ENCODE results near the gene METTL24.
A peak's percentile ranks its signal among the peaks of the same experiment; 100 is the strongest.
"Not testable (repeated sequence)": the region's sequence is repeated elsewhere in the genome, so short reads cannot be mapped to it uniquely, and the experiment has no call there.

The METTL24 gene

GRCh38 chr6:110265273-110265672, 92.9 kb downstream of the METTL24 start:
- DNase-seq (ENCODE audit: low spot score): no peak

DNA sequence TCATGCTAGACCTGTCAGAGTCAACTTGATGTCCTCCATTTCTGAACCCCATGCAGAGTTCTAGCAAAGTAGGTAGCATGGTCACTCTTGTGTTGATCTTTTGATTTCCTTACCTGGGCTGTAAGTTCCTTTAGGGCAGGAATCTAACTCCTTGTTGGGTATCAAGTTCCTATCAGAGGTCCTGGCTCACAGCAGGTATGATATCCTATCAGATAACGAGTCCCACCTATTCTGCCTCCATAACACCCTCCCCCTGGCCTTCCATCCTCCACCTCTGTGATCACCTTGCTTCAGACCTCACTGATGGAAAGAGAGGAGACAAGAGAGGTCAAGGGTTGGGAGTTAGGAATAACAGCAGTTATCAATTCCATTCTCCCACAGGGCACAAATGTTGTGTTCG, 101.8 kb downstream of the METTL24 start:
- no peak for DNase-seq (ENCODE audit: low spot score)

DNA sequence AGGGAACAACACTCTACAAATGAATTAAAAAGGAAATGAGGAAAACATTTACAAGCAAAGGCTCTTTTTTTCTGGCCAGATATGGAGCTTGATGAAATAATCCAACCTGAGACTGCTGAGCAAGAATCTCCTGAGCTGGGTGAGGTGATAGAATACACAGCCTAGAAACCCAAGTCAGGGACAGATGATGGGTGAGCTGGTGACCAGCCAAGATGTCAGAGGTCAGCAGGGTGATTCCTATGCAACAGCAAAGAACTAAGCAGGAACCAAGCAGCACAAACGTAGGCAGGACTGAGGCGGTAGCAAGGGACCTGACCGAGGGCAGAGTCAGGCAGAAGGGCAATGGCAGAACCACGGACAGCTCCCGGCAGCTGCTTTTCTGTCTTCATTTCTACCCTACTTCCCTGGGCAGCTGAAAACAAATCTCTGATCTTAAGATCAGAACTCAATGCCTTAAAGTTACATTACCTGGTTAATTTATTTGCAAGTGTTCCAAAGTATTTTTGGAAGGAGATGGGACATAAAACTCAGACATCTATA, 102.9 kb downstream of the METTL24 start:
- peak; percentile 14 for DNase-seq (ENCODE audit: low spot score)

DNA sequence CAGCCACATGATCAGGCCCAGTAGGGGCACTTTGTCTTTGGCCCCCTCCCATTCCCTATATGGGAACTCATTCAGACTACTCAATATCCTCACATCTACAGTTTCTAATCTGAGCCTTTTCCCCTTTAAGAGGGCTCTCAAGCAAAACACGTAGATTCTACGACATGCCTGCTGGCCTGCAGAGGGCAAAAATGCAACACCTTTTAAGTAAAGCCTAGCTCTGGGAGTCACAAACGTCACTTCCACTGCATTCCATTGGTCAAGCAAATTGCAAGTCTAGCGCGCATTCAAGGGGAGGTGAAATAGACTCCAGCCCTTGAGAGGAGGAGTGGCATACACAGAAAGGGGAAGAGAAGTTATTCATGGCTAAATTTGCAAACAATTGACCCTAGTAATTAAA, 107.3 kb downstream of the METTL24 start:
- DNase-seq (ENCODE audit: low spot score): no peak

GRCh38 chr6:110250058-110250457, 108.1 kb downstream of the METTL24 start:
- no peak for DNase-seq (ENCODE audit: low spot score)

DNA sequence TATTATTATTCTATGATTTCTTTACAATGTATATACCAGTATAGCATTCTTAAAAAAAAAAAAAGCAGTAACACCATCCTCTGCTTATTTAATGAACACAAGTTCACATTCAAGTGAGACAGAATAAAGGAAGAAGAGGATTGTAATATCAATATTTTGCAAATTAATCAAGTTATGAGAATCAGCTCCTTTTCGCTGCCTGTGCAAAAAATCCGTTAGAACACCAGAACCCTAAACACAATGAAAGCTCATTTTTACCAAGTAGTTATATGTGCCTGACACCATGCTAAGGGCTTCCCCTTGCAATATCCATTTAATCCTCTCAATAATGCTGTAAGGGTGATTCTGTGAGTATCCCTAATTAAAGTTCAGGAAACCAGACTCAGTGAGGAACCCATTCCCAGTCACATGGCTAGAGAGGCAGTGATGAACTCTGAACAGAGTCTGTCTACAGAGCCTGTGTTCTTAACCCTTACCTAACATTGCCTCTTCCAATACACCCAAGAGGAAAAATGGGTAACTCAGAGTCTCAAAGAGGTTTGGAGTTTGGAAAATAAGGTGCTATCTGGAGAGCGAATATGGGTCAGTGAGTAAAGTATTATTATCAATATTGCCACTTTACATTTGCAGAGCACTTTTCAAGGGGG, 111.1 kb downstream of the METTL24 start:
- DNase-seq (ENCODE audit: low spot score): no peak

DNA sequence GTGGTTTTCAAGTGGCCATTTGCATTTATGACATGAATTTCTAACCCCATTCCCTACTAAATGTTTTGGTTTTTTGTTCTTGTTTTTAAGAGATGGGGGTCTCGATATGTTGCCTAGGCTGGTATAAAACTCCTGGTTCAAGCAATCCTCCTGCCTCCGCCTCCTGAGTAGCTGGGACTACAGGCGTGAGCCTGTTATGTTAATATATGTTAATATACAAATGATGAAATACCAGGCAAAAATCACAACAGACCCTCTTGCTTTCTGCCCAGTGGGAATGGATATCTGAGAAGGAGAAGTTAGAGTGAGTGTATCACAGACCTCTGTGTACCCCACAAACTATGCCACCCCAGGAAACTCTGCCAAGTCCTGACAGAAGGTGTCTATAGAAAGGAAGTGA, 111.8 kb downstream of the METTL24 start:
- no peak for DNase-seq (ENCODE audit: low spot score)

DNA sequence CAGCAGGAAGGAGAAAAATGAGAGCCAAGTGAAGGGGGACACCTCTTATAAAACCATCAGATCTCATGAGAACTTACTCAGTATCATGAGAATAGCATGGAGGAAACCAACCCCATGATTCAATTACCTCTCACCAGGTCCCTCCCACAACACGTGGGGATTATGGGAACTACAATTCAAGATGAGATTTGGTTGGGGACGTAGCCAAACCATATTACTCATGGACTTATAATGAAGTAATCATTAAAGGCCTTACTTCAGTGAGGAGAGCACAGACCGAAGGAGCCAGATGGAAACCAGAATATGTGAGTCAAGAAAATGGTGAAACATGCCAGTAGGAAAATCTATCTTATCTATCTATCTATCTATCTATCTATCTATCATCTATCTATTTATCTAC, 113.5 kb downstream of the METTL24 start:
- not testable (repeated sequence) for DNase-seq (ENCODE audit: low spot score)

GRCh38 chr6:110239526-110240274, 118.4 kb downstream of the METTL24 start:
- DNase-seq (ENCODE audit: low spot score): no peak

DNA sequence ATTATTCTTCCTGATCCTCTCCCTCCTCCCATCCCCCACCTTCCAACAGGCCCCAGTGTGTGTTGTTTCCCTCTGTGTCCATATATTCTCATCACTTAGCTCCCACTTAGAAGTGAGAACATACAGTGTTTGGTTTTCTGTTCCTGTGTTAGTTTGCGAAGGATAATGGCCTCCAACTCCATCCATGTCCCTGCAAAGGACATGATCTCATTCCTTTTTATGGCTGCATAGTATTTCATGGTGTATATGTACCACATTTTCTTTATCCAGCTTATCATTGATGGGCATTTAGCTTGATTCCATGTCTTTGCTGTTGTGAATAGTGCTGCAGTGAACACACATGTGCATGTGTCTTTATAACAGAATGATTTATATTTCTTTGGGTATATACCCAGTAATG, 122.1 kb downstream of the METTL24 start:
- not testable (repeated sequence) for DNase-seq (ENCODE audit: low spot score)

GRCh38 chr6:110233770-110234374, 124.3 kb downstream of the METTL24 start:
- DNase-seq (ENCODE audit: low spot score): no peak

- DNase-seq (ENCODE audit: low spot score): no peak
These were observed 125.7 kb downstream of the METTL24 start for GRCh38 chr6:110232450-110232849.

DNA sequence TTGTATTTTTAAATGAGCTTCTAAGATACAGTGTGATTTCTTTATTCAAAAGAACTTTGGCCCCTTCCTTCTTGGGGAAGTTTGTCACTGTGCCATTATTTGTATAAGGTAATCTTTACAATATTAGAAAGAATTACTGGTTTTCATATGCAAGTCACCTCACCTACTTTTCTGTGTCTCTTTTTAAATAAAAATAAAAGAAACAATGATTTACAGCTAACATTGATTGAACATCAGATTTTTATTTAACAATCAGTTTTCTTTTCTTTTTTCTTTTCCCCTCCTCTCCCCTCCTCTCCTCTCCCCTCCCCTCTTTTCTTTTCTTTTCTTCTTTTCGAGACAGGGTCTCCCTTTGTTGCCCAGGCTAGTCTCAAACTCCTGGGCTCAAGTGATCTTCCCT, 131.9 kb downstream of the METTL24 start:
- DNase-seq (ENCODE audit: low spot score): no peak

GRCh38 chr6:110221738-110222137, 136.4 kb downstream of the METTL24 start:
- no peak for DNase-seq (ENCODE audit: low spot score)

DNA sequence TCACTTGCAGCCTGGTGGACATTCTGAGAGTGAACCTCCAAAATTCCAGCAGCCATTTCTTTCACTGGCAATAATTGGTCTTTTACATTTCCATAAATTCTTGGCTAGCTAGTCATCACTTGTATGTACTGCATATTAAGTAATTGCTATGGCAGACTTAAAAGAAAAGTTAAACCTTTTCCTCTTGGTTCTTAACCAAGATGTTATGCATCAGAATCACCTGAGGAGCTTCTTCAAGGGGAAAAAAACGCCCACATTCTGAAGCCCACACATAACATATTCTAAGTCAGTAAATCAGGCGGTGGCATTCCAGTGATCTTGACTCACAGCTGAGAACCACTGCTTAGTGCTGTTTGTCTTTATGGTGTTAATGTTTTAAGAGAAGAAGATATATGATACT, 140.9 kb downstream of the METTL24 start:
- DNase-seq (ENCODE audit: low spot score): no peak

DNA sequence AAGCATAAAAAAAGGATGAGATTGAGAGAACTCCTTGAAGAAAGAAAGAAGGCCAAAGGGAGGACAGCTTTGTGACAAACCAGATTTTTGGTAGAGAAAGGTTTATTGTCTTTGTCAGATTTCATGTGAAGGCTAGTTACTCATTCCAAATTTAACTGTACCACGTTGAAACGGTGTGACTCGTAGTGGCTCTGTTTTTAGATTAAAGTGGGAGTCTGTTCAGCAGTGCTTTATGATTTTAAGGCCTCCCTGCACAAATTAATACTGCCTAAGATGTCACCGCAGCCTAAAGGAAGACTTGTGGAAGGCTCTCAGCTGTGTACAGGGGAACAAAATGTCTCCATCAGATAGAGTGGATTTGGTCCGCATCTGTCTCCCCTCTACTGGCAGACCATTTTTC, 142.0 kb downstream of the METTL24 start:
- no peak for DNase-seq (ENCODE audit: low spot score)

GRCh38 chr6:110214338-110214737, 143.8 kb downstream of the METTL24 start:
- DNase-seq (ENCODE audit: low spot score): no peak

GRCh38 chr6:110211753-110212152, 146.4 kb downstream of the METTL24 start:
- no peak for DNase-seq (ENCODE audit: low spot score)

- no peak for DNase-seq (ENCODE audit: low spot score)
These were observed 150.5 kb downstream of the METTL24 start for GRCh38 chr6:110207652-110208051.

- no peak for DNase-seq (ENCODE audit: low spot score)
These were observed 156.8 kb downstream of the METTL24 start for GRCh38 chr6:110201151-110201884.

GRCh38 chr6:110198561-110198960, 159.6 kb downstream of the METTL24 start:
- no peak for DNase-seq (ENCODE audit: low spot score)

DNA sequence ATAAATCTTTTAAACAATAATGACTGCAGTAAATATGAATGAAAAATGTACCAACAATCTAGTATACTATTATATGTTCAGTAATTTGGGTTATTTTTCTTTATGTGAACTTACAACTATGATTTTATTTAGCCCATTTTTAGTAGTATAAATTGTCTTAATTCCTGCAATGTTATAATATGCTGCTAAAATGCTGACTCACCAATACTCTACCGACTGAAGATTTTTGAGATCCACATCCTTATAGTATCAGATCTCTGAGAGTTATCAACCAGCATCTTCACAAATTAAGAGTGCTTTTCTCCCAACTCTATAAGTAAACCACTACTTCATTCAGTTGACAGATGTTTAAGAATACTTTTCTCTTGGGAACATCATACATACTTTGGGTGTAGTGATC, 161.3 kb downstream of the METTL24 start:
- DNase-seq (ENCODE audit: low spot score): no peak
